NAMALWA (cell line): ENCODE results near the gene ERAS.
"Not testable (repeated sequence)": the region's sequence is repeated elsewhere in the genome, so short reads cannot be mapped to it uniquely, and the experiment has no call there.

ENCODE experiments used
- DNase-seq: peaks from one replicate; pipeline ENCODE4 v3.0.0-alpha.2; 2015; ENCODE audit warnings: low spot score

The ERAS gene

DNA sequence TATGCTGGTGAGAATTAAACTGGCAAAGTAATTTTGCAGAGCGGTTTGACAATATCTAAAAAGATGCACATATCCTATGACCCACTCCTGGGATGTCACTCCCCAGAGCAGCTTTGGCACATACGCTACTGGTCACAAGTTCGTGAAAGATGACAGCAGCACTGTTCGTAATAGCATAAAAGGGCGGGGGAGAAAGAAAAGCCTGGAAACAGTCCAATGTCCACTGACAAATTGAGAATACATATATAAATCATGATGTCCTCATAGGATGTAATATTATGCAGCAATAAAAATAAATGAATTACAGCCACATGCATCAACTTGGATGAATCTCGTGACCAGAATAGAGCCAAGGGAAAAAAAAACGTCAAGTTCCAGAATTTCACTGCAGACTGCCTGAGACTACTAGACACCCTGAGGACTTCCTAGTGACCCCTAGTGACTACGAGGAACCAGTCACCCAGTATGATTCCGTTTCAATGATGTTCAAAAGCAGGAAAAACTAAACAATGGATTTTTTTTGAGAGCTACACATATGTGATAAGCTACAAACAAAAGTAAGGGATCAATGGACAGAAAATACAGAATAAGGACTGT is 7.3 kb downstream of the ERAS start:
- DNase-seq: no peak

DNA sequence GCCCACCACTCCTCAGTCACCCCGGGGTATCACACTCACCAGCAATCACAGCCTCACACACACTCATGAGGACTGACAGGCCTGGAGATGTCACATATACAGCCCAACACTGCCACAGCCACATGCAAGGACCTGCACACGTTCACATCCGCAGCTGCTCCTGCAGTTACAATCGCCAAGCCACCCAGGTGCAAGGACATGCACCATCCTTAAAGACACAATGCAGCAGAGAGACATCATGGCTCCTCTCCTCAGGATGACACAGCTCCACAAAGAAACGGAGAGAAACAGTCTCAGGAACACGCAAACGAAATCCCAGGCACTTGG is 8.0 kb downstream of the ERAS start:
- no peak for DNase-seq

DNA sequence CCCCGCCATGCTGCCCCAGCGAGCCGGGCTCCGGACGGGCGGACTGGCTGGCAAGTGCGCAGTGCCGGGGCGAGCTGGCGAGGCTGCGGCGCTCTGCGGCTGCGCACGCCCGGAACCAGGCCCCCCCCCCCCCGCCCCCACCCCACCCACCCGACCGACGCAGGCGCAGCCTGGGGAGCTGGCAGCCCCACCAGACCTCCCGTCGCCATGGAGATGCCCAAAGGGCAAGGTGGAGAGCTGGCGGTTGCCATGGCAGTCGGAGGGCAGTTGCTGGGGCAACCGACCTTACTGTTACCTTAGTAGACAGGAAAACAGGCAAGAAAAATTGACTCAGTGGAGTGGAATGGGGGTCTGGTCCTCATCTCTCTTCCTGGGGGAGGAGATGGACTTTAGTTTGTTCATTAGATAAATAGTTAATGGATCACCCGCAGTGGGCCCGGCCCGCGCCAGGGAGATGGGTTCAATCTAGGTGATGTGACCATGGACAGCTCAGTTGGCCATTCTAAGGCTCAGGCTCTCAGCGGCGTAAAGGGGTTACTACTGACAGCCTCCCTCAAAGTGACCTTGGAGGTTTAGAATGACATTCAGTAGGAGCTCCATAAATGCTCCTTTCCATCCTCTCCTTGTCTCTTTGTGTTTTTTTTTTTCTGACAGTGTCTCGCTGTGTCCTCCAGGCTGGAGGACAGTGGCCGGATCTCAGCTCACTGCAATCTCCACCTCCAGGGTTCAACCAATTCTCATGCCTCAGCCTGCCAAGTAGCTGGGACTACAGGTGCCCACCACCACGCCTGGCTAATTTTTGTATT is 9.4 kb downstream of the ERAS start, which contains the start of gene PCSK1N:
PCSK1N (minus strand) TSS at position 87 of the 806 bp plus-strand sequence; CDS start at position 9, 78 bp downstream.
- DNase-seq: no peak

DNA sequence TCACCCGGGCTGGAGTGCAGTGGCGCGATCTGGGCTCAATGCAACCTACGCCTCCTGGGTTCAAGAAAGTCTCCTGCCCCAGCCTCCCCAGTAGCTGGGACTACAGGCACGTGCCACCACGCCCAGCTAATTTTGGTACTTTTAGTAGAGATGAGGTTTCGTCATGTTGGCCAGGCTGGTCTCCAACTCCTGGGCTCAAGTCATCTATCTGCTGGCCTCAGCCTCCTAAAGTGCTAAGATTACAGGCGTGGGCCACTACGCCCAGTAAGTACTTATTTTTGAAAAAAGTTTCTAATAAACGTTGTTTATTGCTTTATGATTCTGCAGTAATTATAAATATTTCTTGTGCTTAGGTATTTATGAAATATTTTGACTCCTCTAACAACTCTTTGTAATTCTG is 13.4 kb downstream of the ERAS start:
- no peak for DNase-seq

DNA sequence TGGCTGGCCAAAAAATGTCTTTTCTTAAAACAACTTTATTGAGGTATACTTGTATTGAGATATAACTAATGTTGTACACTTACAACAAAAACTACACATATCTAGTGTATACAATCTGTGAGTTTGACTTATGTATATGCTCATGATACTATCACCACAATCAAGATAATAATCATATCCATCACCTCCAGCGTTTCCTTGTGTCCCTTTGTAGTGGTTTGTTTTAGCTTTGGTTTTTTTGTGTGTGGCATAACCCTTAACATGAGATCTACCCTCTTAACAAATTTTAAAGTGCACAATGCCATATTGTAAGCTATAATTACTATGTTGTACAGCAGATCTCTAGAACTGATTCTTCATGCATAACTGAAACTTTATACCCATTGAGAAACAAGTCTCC is 22.5 kb downstream of the ERAS start:
- DNase-seq: no peak

DNA sequence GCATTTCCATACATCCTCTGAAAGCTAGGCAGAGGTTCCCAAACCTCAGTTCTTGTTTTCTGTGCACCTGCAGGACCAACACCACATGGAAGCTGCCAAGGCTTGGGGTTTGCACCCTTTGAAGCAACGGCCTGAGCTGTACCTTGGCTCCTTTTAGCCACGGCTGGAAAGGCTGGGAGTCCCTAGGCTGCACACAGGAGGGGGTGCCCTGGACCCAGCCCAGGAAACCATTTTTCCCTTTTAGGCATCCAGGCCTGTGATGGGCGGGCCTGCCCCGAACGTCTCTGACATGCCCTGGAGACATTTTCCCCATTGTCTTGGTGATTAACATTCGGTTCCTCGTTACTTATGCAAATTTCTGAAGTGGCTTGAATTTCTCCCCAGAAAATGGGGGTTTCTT is 26.5 kb downstream of the ERAS start:
- no peak for DNase-seq

DNA sequence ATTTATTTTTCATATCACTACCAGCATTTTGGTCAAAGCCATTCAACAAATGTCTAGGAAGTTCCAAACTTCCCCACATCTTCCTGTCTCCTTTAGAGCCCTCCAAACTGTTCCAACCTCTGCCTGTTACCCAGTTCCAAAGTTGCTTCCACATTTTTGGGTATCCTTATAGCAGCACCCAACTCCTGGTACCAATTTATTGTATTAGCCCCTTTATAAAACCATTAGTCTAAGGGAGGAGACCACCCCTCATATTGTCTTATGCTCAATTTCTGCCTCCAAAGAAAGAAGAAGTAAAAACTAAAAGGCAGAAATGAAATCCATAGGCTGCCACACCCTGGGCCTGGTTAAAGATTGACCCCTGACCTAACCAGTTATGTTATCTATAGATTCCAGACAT is 27.2 kb downstream of the ERAS start:
- not testable (repeated sequence) for DNase-seq

DNA sequence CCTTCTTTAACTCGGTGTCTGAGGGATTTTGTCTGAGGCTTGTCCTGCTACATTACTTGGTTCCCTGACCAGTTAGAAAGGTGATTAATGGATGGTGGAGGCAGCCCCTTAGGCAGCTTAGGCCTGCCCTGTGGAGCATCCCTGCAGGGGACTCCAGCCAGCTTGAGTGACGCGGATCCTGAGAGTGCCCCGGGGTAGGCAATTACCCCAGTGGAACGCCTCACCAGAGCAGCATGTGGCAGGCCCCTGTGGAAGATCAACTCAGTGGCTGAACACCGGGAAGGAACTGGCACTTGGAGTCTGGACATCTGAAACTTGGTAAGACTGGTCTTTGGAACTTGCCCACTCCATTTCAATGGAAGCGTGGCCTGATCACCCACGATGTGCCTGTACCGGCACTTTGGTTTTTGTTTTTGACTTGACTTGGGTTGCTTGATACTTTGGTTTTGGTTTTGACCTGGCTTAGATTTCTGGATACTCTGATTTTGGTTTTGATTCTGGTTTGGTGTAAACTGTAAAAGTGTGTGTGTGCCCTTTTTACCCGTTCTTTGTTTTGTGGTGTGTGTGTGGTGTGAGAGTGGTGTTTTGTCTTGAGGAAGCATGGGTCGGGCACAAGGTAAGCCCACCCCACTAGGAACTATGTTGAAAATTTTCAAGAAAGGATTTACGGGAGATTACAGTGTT is 27.9 kb downstream of the ERAS start:
- DNase-seq: not testable (repeated sequence)

DNA sequence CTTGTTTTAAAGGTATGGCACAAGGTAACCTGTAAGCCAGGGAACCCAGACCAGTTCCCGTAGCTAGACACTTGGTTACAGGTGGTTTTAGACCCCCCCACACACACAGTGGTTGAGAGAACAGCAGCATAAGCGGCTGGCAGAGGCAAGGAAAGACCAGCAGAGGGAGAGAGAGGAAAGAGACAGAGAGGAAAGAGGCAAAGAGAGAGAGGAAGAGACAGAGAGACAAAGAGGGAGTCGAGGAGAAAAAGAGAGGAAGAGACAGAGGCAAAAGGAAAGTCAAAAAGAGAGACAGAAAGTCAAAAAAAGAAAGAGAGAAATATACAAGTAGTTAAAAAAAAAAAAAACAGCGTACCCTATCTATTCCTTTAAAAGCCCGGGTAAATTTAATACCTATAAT is 28.6 kb downstream of the ERAS start:
- peak; percentile 38 for DNase-seq

DNA sequence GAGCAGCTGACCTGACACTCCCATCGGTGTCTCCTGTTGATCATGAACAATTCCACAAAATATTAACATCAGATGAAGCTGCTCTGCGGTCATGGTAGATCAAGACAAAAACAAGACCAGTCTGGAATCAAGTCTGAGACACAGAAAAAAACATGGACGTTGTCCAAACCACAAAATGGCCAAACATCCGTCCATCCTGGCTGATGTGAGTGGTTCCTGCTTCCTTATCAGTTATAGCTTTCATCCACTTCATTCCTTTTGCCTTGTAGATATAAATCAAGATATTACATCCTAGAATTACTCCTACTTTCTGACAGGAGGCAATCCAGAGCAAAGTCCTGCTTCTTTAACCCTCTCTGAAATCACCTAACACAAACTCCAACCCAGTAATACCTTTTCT is 37.9 kb downstream of the ERAS start:
- no peak for DNase-seq

DNA sequence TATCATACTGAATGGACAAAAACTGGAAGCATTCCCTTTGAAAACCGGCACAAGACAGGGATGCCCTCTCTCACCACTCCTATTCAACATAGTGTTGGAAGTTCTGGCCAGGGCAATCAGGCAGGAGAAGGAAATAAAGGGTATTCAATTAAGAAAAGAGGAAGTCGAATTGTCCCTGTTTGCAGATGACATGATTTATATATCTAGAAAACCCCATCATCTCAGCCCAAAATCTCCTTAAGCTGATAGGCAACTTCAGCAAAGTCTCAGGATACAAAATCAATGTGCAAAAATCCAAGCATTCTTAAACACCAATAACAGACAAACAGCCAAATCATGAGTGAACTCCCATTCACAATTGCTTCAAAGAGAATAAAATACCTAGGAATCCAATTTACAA is 45.7 kb downstream of the ERAS start:
- not testable (repeated sequence) for DNase-seq

DNA sequence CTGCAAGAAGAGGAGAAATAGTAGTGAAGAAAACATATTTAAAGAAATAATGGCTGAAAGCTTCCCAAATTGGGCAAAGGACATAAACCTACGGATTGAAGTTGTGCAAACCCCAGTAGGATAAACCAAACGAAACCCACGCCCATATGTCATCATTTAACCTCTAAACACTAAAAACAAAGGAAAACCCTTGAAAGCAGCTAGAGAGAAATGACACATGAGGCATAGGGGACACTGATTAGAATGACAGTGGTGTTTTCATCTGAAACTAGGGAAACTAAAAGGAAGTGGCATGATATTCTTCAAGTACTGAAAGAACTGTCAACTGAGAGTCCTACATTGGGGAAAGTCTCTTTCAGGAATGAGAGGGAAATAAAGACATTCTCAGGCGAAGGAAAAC is 50.6 kb downstream of the ERAS start:
- not testable (repeated sequence) for DNase-seq
